ENCODE data around the gene CFAP206.

GRCh38 chr6:87436435-87436834, 28.7 kb downstream of the CFAP206 start:
- TF ChIP-seq MEF2A (IDR thresholded peaks at IDR 0.05; ENCODE audit: insufficient read depth, low read depth, low read length) (no peak), POLR2A (IDR thresholded peaks at IDR 0.05; ENCODE audit: low read depth, low read length) (no peak), EP300 (IDR thresholded peaks at IDR 0.05; ENCODE audit: borderline replicate concordance in 1 of 2, control insufficient read depth in 1 of 2, low read depth in 2 of 2, low read length in 2 of 2) (no peak), CTCF (IDR thresholded peaks at IDR 0.05 in 2 of 3, conservative IDR thresholded peaks at IDR 0.05 in 1 of 3; ENCODE audit: control insufficient read depth in 2 of 3, extremely low read depth in 1 of 3, insufficient read depth in 1 of 3, low read depth in 3 of 3, low read length in 3 of 3) (no peak), REST (IDR thresholded peaks at IDR 0.05; ENCODE audit: low read depth, low read length) (peak; percentile 99), RAD21 (IDR thresholded peaks at IDR 0.05; ENCODE audit: insufficient read depth, low read depth, low read length) (no peak), ZBTB33 (IDR thresholded peaks at IDR 0.05) (no peak), HDGF (IDR thresholded peaks at IDR 0.05) (no peak), MAX (IDR thresholded peaks at IDR 0.05; ENCODE audit: low read depth, low read length) (no peak)
